Tibial nerve (tissue), 4 donors: ENCODE measurements around the gene ETS2.

Experiments used
- EP300 ChIP-seq, 2 donors: sonication (generic); formaldehyde crosslinking; IDR thresholded peaks; one replicate each; pipeline ENCODE4 v1.6.1; 2017; ENCODE audit warnings: antibody characterized with exemption in 2 of 2, mild to moderate bottlenecking in 1 of 2
- POLR2A ChIP-seq, 2 donors: fragments of 450-650 bp; IDR thresholded peaks; one replicate each; pipeline ENCODE4 v1.6.1; 2017; ENCODE audit warnings: antibody characterized with exemption in 2 of 2, mild to moderate bottlenecking in 2 of 2, moderate library complexity in 2 of 2
- TF ChIP-seq, protein P1 (sequence below), 5 experiments: fragments of 200-600 bp in 3 of 5; fragments of 450-650 bp in 2 of 5; sonication (generic) in 3 of 5; IDR thresholded peaks; one replicate each; pipeline ENCODE4 v1.5.1; 2016 to 2019; ENCODE audit warnings: antibody characterized with exemption in 5 of 5, mild to moderate bottlenecking in 3 of 5, moderate library complexity in 2 of 5

GRCh38 chr21:38780879-38781278, 24.9 kb upstream of the ETS2 start:
- TF ChIP-seq, protein P1, sequence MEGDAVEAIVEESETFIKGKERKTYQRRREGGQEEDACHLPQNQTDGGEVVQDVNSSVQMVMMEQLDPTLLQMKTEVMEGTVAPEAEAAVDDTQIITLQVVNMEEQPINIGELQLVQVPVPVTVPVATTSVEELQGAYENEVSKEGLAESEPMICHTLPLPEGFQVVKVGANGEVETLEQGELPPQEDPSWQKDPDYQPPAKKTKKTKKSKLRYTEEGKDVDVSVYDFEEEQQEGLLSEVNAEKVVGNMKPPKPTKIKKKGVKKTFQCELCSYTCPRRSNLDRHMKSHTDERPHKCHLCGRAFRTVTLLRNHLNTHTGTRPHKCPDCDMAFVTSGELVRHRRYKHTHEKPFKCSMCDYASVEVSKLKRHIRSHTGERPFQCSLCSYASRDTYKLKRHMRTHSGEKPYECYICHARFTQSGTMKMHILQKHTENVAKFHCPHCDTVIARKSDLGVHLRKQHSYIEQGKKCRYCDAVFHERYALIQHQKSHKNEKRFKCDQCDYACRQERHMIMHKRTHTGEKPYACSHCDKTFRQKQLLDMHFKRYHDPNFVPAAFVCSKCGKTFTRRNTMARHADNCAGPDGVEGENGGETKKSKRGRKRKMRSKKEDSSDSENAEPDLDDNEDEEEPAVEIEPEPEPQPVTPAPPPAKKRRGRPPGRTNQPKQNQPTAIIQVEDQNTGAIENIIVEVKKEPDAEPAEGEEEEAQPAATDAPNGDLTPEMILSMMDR (IDR thresholded peaks at IDR 0.05): no peak
- no peak for TF ChIP-seq POLR2A (IDR thresholded peaks at IDR 0.05)
- no peak for TF ChIP-seq EP300 (IDR thresholded peaks at IDR 0.05)
